Prostate gland (tissue), 2 donors: ENCODE results near the gene ERN1.

Experiments
- CTCF ChIP-seq, 4 experiments: fragments of 200-600 bp in 2 of 4; fragments of 450-650 bp in 2 of 4; sonication (generic) in 2 of 4; IDR thresholded peaks; 1 replicate in 3 of 4; 2 replicates in 1 of 4; pipeline ENCODE4 v1.5.1; 2016 to 2019; ENCODE audit warnings: antibody characterized with exemption in 4 of 4, mild to moderate bottlenecking in 2 of 4, moderate library complexity in 2 of 4
- POLR2A ChIP-seq: fragments of 450-650 bp; IDR thresholded peaks from one replicate; pipeline ENCODE4 v1.6.1; 2016; ENCODE audit warnings: antibody characterized with exemption, mild to moderate bottlenecking
- POLR2AphosphoS5 ChIP-seq: sonication (generic); formaldehyde crosslinking; IDR thresholded peaks from one replicate; pipeline ENCODE4 v1.6.1; 2017; ENCODE audit warnings: antibody characterized with exemption

DNA sequence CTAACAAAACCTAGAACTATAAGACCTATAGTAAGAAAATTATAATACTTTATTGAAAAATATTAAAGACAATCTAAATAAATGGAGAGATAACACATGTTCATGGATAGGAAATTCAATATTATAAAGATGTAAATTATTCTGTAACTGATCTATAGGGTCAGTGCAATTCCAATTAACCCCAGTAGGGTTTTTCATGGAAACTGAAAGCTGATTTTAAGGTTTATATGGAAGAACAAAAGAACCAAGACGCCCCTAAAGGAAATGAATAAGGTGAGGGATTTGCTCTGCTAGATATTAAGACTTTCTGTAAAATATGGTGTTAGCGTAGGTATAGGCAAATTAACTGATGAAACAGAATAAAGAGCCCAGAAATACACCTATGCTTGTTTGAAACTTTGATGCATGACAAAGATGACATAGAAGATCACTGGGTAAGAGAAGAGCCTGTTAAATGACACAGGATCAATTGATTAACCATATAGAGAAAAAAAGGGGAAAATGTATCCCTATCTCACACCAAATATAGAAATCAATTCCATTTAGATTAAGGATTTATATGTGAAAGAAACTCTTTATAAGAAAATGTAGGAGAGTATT, 112.5 kb downstream of the ERN1 start:
- TF ChIP-seq CTCF (IDR thresholded peaks at IDR 0.05) (peak in 1 of 4 experiments; percentile 21), POLR2AphosphoS5 (no peak), POLR2A (no peak)
